GM19455 (cell line): ENCODE results near the gene ZNF385A.

Source experiments
- ATAC-seq: cut with Tn5 transposase; IDR thresholded peaks from one replicate; pipeline ENCODE4 v1.9.1; 2021; ENCODE audit not compliant: unreplicated experiment

The ZNF385A gene

DNA sequence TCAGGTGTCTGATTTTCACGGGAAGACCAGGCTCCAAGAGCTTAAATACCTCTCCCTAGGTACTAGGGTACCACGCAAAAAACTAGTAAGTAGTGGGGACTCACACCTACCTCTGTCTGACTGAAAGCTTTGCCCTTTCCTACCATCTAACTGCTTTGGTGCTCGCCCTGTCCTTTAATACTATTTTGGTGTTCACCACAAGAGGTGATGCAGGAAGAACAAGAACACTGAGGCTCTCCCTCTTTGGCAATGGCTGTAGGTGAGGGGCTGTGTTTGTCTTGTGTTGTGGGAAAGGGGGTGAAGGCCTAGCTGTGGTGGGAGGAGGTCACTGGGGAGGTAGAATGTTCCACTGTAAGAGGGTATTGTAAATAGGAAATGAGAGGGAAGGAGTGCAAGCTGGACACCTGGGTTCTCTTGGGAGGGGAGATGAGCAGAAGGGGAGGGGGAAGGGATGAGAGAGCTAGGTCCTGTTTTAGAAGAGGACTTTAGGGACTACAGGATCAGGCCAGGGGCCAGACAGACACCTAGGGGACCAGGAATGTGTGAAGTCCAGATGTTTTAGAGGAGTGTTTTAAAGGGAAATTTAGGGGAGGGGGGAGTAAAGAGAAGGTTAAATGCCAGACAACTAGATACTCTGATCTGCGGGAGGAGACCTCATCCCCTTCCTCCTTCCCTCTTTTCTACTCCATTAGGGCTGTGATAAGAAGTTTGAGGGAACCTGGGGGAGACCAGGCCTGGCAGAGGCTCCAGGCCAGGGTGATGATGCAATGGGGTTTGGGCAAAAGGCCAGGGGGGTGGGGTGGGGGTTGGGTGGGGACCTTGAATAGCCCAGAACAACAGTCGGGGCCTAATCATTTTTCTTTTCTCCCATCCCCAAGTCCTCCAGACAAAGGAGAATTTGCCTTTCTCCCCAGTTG, 32.4 kb upstream of the ZNF385A start:
- ATAC-seq = no peak

DNA sequence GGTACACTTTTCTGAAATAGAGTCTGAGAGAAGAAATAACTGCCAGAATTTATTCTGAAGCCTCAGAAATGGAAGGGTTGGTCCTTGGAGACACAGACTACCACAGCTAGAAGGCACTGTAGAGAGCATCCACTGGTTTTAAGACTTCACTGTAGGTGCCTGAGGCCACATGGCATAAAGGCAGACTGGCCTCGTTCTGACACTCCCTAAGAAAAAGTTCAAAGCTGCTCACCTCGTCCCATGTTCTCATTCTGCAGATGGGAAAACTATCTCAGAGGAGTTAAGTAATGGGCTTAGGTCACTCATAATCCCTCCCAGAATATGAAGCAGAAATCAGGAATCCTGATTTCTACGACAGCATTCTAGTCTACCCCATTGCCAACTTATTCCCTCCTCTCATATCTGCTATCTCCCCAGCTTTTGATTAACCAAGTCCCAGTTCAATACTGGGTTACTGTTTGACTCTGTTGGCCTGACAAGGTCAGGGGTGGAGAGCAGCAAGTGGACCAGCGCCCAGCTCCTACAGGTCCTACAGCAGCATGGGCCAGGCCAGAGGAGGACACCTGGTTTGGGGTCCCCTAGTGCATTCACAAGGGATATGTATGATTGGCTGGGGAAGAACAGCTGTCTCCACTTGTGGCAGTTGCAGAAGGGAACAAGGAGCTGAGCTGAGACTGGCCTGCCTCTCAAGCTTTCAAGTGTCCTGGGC, 30.8 kb upstream of the ZNF385A start:
- ATAC-seq = no peak

DNA sequence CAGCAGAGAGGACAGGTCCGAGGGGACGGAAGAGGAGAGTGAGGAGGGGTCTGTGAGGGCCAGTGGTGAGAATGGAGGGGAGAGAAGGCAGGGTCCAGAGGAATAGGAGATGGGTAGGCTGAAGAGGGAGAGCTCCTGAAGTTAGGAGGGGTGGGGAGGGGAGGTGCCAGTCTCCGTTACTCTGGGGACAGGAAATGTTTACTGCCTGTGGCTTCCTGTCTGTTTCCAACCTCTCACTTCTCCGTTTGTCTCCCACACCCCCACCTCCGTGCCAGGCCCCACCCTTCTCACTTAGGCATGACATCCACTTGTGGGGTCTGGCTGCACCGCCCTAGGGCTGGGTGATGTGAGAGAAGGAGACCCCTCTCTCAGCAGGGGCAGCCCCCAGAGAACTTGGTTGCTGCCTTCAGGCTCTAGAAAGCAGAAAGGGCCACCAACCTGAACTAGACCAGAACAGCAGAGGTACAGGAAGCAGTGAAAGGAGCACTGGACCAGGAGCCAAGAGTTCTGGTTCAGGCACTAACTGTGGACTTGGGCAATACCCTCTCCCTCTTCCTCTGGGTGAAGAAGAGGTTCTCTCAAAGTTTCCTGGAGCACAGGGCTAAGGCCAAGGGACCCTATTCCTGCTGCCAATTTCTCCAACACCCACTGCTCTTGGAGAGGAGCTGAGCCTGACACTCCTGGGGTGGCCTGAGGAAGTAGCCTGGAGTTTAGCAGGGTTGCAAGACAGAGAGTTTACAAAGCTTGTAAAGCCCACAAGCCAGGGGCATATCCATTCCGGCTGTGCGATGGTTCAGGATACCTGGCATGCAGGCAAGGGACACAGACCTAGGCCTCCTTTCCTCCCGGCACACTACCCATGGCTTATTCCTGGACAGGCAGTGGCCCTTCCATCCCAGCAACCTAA, 29.0 kb upstream of the ZNF385A start:
- ATAC-seq = no peak

DNA sequence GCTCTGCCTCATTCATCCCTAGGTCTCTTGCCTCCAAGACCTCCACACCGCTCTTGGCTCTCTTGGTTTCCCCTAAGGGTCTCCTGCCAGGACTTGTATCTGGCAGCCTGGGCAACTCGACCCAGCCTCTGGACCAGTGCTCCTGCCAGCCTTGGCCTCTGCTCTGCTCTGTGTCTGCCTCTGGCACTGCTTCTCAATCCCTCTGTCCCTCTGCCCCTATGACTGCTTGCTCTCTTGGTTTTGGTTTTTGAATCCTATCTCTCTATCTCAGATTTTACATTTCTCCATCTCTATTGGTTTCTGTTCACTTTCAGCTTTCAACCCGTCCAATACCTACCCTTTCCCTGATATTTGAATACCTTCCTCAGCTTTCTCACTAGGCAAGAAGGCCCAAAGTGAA, 28.3 kb upstream of the ZNF385A start:
- ATAC-seq = no peak

DNA sequence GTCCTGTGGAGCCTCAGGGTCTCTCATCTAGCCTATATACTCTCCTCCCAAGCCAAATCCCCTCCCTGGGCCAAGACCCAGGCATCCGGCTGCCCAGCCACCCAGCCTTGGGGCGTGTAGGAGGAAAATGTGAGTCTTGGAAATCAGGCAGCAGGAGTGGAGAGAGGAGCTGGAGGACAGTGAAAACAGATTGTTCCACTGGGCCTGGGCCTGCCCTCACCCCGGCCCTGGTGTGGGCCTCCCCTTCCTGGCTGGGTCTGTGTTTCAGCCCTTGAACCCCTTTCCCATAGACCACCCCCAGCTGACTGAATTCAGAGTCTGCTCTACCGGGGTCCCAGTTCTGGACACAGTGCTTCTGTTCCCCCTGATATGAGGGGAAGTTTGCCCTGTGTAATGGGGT, 27.8 kb upstream of the ZNF385A start:
- ATAC-seq = no peak

DNA sequence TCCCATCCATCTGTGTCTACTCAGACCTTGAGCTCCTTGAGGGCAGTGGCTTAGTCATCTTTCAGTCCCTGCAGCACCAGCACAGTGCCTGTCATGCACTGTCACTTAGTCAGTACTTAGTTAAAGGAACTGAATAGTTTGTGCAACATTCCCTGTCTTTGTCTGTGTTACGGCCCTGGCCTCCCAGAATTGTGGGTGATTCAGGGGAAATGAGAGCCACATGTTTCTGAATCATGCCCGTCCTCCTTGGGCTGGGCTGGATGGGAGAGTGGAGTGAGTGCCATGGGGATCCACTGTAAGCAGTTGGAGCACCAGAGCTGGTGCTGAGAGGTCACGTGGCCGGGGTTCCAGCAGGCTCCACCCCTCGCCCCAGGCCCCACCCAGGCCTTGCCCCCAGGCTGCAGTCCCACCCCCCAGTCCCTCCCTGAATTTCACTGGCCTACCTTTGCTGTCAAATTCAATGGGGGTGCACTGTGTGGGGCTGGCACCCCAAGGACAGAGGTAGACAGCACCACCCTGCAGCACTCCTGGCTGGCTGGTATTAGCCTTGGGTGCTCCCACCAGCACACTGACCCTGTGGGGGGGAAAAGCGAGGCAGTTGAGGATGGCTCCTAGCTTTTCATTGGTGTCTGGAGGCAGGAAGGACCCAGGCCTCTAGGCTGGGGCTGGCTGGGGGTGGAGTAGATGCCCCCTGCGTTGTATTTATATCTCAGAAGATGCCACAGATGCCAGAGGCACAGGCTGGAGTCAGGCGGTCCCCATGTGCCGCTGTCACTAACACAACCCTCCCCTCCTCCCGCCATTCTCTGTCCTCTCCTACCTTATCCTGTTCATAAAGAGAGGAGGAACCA, 27.1 kb upstream of the ZNF385A start:
- no peak for ATAC-seq

DNA sequence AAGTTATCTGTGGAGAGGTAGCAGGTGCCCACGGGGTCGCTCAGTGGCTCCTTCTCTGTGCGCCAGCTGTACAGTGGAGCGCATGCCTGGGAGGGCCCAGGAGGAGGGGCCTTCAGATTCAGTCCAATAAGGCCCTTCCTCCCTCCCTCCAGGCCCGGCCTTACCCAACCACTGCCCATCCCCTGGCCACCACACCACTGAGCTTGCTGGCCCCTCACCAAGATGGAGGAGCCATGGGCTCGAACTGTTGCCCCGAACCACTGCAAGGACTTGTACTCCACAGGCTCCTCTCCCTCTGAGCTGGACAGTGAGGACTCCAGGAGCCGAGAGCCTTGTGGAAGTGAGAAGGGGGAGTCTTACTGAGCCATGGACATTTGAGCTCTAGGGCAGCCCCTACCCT, 24.7 kb upstream of the ZNF385A start:
- ATAC-seq = no peak

DNA sequence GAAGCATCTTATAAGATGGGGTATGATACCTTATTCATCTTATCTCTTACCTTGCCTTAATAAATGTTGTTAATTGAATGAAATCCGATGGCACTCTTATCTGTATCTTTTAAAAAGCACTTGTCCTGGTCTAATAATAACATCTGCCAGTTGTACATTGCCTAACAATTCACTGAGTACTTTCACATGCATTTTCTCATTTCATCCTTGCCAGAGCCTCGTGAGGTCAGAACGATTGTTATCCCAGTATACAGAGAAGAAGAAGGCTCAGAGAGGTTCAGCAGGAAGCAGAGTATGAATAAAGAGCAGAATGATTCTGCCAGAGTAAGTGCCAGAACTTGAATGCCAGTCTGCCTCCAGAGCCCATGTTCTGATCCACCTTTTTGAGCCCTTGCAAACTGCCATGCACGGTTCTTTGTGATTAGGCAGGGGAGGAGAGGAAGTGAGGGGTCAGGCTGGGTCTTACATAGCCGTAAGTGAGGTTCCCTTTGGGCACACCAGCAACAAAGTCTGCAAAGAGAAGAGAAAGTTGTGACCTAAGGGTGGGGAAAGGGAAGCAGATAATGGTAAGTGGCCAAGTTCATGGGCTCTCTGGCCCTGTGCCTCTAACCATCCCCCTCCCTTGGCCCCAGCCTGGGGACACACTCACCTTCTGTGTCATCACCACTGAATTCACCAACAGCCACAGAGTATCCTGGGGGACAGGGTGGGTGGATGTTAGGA, 22.8 kb upstream of the ZNF385A start:
- no peak for ATAC-seq

DNA sequence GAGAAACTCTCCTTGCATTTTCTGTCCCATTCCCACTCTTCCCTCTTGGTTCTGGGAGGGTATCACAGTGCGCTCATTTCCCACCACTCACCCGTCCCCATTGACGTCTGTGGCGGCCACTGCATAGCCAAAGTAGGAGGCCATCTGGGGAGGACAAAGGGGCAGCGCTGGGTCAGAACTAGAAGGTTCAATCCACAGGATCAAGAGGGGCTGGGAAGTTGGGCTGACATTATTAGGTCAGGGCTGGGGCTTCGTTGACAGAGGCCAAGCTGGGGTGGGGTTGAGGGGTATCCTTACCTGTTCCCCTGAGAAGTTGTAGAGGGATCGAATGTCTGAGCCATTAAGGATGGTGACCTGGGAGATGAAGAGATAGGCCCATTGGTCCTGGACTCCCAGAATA, 21.0 kb upstream of the ZNF385A start:
- no peak for ATAC-seq

DNA sequence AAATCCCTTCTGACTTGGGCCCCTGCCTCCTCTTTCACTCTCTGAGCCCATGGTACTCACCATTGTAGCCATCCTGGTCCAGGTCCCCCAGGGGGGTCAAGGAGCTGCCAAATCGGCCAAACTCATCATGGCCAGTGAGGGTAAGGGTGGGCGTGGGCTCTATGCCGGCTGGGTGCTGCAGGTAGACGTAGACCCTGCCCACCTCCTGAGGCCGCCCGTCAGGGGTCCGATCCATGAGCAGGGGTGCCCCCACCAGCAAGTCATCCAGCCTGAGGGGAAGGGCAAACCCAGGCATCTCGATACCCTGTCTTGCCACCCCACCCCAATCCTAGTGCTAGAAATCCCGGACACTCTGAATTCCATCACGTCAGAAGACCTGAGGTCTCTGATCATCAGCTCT, 20.6 kb upstream of the ZNF385A start:
- no peak for ATAC-seq

DNA sequence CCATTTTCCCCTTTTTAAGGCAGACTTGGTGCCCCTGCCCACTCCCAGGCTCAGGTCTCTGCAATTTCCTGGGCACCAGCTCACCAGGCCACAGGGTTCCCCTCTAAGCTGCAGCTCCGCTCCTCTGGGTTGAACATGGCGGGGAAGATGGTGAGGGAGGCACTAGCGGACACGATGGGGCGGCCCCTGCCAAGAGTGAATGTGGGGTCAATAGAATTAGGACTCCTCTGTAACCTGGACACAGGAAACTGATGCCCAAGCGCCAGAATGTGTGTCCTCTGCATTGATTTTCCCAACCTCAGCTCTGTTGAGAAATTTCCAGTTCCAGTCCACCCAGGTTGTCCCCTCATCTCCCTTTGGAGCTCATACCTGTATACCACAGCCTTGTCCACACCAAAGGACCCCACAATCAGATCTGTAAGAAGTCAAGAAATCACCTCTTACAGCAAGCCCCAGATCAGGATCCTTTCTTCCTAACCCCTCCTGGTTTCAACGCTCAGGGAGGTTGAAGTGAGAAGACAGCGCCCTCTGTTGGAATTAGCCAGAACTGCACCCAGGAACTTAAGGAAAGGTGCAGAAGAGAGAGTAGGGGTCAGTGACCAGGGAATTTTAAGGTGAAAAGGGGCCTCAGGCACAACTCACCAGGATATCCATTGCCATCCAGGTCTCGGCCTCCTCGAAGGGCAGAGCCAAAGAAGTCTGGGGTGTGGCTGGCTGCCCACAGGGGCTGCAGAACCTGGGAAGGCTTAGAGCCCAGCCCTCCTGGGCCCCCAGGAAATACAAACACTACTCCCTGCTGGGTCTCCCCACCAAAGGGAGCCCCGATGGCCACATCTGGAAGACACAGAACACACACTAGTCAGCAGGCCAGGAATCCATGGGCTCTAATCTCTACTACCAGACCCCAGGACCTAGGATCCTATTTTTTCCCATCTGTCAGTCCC, 19.8 kb upstream of the ZNF385A start:
- ATAC-seq = no peak

DNA sequence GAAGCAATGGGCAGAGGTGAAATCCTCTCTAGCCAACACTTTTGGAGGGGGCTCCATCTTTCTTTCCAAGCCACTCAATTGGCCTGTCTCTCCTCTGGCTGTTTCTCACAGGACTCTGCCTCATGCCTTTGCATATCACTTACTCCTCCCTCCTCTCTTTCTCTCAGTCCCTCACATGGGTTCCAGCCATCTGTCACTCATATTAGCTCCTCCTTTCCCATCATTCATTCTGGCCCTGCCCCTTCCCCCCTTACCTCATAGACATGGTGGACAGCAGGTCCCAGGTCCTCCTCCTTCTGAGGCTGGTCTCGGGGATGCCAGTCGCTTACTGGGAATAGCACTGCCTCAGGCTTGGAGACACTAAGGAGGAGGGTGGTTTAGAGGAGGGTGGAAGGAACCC, 16.6 kb upstream of the ZNF385A start:
- no peak for ATAC-seq

DNA sequence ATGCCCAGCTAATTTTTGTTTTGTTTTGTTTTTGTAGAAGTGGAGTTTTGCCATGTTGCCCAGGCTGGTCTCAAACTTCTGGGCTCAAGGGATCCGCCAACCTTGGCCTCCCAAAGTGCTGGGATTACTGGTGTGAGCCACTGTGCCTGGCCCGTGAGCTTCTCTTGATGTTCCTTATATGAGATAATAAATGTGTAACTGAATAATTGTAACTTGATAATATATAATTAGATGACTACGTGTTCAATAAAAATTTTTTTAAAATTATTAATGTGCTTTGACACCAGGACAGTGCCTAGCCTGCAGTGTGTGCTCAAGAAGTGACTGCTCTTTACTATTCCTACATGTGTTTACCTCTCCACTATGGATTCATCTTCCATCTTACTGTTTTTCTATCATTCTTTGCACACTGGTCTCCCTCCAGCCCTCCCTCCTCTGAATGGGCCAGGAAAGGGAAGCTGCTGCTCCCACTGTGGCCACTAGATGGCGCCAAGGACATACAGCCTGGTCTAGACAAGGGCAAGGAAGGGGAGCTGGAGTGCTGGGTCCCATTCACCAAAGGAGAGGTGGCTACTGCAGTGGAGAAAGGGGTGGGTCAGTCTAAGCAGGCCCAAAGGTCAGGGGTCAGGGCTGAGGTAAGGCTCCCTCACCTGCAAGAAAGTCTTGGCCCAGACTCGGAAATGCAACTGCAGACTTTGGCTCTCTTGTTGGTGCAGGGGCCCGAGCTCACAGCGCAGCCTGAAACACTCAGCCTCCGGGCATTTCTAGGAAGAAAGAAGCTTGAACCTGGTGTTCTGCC, 14.7 kb upstream of the ZNF385A start:
- ATAC-seq = no peak

DNA sequence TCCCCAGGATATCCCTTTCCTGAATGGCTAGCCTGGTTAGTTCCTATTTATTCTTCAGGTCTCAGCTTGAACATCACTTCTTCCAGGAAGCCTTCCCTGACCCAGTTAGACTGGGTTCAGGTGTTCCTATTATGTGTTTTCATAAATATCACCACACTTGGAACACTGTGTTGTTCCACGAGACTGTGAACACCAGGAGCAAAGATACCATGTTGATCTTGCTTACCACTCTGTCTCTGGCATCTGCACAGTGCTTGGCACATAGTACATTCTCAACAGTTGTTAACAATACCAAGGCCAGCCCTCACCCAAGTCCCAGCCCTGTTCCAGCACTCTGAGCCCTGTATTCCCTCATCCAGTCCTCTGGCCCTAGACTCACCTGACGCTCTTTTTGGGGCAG, 13.7 kb upstream of the ZNF385A start:
- ATAC-seq = no peak

DNA sequence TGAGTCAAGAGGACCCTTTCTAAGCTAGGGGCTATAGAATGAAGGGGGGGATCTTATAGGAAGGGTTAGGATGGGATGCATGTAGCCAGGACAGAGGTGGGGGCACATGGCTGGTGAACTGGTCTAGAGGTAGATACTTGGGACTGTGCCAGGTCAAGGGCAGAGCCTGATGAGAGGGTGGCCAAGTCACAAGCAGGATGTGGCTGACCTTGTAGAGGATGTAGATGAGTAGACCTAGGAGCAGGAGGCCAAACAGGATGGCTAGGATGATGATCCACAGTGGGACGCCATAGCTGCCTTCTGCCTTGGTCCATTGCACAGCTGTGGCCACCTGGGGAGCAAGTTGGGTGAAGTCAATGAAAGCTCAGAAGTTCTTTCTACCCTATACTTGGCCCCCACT, 12.6 kb upstream of the ZNF385A start:
- ATAC-seq = no peak

DNA sequence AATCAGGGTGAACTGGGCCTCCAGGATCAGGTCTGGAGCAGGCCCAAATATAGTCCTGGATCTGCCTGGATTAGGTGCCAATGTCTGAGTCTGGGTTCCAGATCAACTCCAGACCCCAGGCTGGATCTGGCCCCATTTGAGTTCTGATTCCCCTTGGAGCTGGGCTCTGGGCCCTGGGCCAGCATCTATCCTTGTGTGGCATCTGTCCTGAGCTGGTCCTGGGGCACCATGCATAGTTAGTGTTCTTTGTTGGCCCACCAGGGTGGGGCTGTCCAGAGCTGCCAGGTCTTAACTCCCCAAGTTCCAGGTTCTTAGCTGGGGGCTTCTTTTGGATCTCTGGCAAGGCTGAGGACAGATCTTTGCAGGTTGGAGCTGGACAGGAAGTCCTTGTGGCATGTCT, 11.0 kb upstream of the ZNF385A start:
- no peak for ATAC-seq

DNA sequence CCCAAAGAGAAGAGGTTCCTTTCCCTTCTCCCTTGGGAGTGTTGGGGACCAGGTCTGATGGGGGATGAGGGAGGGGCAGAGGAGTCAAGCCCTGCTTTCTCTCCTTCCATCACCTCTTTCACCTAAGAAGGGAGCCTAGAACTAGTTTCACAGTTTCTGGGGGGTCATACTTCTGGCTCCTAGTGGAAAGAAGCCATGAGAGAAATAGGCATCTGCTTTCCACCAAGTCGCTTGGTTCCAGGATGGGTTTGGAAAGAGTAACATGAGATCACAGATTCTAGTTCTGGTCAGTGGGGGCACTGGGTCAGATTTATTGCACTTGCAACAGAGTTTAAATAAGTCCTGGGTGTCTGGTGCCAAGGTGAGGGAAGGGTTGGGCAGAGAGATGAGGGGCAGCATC, 10.5 kb upstream of the ZNF385A start:
- ATAC-seq = no peak

DNA sequence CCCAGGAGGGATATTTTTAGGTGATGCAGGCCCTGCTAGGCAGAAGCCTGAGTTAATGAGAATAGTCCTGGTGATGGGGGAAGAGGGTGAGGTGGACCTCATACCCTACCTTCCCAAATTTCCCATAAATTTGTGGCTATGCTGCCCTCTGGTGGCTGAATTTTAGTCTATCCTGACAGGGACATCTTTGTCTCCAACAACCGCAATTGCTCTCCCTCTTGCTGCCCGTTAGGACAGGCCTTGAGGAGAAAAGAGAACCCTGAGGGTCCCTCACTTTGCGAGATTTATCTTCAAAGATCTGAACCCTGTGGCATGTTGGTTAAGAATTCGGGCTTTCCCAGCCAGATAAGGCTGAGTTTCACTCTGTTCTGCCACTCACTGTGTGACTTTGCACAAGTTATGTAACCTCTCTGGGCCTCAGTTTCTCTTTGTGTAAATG, 9.8 kb upstream of the ZNF385A start:
- ATAC-seq = no peak
